MCF 10A (cell line): ENCODE measurements around the gene SRCIN1. TPM values are rescaled to one million over a fixed set of nuclear protein-coding genes. Genes with fewer than 3 reads are reported as not detected.
"Not testable (repeated sequence)": the region's sequence is repeated elsewhere in the genome, so short reads cannot be mapped to it uniquely, and the experiment has no call there.

Experiments used
- BruUV-seq: library from RNA; stranded (reverse); fragments of 400-500 nt; replicated peaks from 2 replicates; lab custom pipeline; 2021; lab: Mats Ljungman, UMichigan
- CTCF ChIA-PET: fragments of 300-600 bp; sonication (Branson Sonifier 250); formaldehyde crosslinking; extraction: SDS; loops from one replicate; lab custom pipeline; 2021; ENCODE audit warnings: antibody characterized with exemption, inconsistent platforms; lab: Yijun Ruan, JAX
- POLR2A ChIA-PET: fragments of 300-600, 350-650 bp; sonication (Branson Sonifier 250); formaldehyde crosslinking; extraction: SDS; loops from one replicate; lab custom pipeline; 2020; ENCODE audit warnings: antibody characterized with exemption, inconsistent platforms; lab: Yijun Ruan, JAX
- DNase-seq: peaks from one replicate; pipeline ENCODE4 v3.0.0-alpha.2; 2018; ENCODE audit not compliant: unreplicated experiment
- H3K27ac Mint-ChIP-seq: one replicate; pipeline ENCODE4 v1.8.0; 2022; ENCODE audit warnings: mild to moderate bottlenecking, low read depth, mixed read lengths; ENCODE audit not compliant: unreplicated experiment
- H3K27me3 Mint-ChIP-seq: one replicate; pipeline ENCODE4 v1.8.0; 2022; ENCODE audit warnings: mixed read lengths; ENCODE audit not compliant: insufficient read depth, unreplicated experiment
- H3K36me3 Mint-ChIP-seq: one replicate; pipeline ENCODE4 v1.8.0; 2022; ENCODE audit warnings: mild to moderate bottlenecking, moderate library complexity, mixed read lengths; ENCODE audit not compliant: insufficient read depth, unreplicated experiment
- H3K4me1 Mint-ChIP-seq: one replicate; pipeline ENCODE4 v1.8.0; 2022; ENCODE audit warnings: mixed read lengths; ENCODE audit not compliant: insufficient read depth, unreplicated experiment
- H3K4me3 Mint-ChIP-seq: one replicate; pipeline ENCODE4 v1.8.0; 2022; ENCODE audit warnings: mild to moderate bottlenecking, moderate library complexity, mixed read lengths; ENCODE audit not compliant: unreplicated experiment
- H3K9me3 Mint-ChIP-seq: one replicate; pipeline ENCODE4 v1.8.0; 2022; ENCODE audit warnings: mixed read lengths; ENCODE audit not compliant: unreplicated experiment
- intact Hi-C: fragments of 100-400 bp; cut with micrococcal nuclease; formaldehyde crosslinking; loops from 2 replicates; pipeline ENCODE4 v1.14.1; 2022
- total RNA-seq: library from RNA; stranded (reverse); gene quantifications from 2 replicates; pipeline ENCODE4 v1.2.3, GENCODE V29; 2022
- TF ChIP-seq, protein P1 (sequence below): fragments of 200-600 bp; IDR thresholded peaks from one replicate; pipeline ENCODE4 v1.8.0; 2022; ENCODE audit warnings: antibody characterized with exemption, mild to moderate bottlenecking; ENCODE audit not compliant: unreplicated experiment

Gene SRCIN1
- total RNA-seq, 1 experiment from 2014 or later: 5.7 TPM

DNA sequence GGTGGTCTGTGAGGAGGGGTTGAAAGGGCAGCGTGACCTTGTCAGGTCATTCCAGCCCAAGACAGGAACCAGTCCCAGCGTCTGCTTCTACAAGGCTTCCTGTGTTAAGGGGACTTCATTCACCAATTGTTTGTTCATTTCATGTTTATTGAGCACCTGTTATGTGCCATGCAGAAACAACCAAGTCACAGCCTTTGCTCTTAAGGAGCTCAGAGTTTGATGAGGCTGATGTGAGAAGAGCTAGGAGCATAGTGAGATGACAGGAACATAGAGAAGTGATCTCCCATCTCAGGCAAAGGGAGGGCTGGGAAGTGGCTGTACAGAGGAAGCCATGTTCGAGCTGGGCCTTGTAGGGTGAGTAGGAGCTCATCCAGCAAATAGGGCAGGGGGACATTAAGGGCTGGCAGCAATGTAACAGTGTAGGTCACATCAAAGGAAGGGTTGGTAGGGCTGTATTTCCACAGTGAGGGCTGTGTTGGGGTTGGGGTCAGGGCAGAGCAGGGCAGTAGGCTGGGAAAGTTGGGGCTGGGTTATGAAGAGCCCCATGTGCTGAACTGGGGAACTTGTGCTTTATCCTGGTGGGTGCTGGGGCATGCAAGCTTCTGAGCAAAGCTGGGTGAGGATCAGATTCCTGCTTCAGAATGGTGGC lies 97.7 kb downstream of the SRCIN1 start:
- no peak for DNase-seq
- Mint-ChIP-seq H3K27ac (no peak overlapping the region), H3K36me3 (peaks cover 7% of the 10 kb centered on the region), H3K9me3 (no peaks in the 10 kb centered on the region), H3K4me1 (peaks cover 7% of the 10 kb centered on the region), H3K4me3 (no peak overlapping the region), H3K27me3 (peaks cover 9% of the 10 kb centered on the region)
- intact Hi-C loops: no loop called here
- ChIA-PET POLR2A (interaction anchor here (0.6 kb wide), 1 partner anchor 304 kb away, joined by 4 read pairs; no protein-coding TSS in a partner anchor), CTCF (interaction anchor here (0.5 to 0.6 kb wide), 2 partner anchors 69 to 223 kb away, joined by 3 read pairs; no protein-coding TSS in a partner anchor)
- no TSS peak for BruUV-seq
- TF ChIP-seq, protein P1, sequence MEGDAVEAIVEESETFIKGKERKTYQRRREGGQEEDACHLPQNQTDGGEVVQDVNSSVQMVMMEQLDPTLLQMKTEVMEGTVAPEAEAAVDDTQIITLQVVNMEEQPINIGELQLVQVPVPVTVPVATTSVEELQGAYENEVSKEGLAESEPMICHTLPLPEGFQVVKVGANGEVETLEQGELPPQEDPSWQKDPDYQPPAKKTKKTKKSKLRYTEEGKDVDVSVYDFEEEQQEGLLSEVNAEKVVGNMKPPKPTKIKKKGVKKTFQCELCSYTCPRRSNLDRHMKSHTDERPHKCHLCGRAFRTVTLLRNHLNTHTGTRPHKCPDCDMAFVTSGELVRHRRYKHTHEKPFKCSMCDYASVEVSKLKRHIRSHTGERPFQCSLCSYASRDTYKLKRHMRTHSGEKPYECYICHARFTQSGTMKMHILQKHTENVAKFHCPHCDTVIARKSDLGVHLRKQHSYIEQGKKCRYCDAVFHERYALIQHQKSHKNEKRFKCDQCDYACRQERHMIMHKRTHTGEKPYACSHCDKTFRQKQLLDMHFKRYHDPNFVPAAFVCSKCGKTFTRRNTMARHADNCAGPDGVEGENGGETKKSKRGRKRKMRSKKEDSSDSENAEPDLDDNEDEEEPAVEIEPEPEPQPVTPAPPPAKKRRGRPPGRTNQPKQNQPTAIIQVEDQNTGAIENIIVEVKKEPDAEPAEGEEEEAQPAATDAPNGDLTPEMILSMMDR: no peak

DNA sequence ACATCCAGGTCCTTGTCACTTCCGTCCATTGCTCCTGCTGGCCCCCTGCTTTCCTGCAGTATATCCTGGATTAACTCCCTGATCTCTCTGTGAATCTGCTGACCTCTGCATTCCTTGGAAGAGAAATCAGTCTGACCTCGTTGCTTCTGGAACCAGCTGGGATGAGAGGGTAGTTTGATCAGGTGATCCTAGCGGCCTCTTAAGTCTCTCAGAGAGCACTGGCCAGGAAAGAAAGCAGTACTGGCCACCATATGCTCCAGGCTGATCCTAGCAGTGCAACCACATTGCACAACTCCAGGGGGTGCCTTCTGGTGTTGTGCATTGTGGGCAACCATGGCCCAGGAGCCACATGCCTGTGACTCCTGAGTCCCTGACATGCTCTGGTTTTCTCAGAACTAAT lies 98.3 kb downstream of the SRCIN1 start:
- no TSS peak for BruUV-seq
- ChIA-PET CTCF (no interaction called here), POLR2A (no interaction called here)
- intact Hi-C loops: no loop called here
- no peak for DNase-seq
- Mint-ChIP-seq H3K4me1 (peaks cover 7% of the 10 kb centered on the region), H3K4me3 (no peak overlapping the region), H3K36me3 (peaks cover 13% of the 10 kb centered on the region), H3K27ac (no peak overlapping the region), H3K9me3 (no peaks in the 10 kb centered on the region), H3K27me3 (peaks cover 9% of the 10 kb centered on the region)
- TF ChIP-seq, protein P1: no peak

DNA sequence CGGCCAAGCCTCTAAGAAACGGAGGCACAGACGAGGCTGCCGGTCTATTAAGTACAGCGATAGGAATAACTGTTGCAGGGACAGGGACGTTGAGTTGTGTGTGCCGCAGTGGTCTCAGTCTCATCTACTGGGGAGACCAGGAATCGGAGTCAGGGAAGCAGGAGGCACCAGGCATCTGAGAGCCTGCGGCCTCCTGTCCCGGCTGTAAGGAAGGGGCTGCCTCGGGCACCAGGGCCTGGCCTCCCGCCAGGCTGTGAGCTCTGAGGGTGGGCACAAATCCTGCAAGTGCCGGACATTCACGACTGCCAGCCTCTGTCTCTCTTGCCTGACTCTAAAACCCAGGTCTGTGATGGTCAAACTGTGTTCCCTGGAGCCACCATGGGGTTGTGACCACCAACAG lies 101.5 kb downstream of the SRCIN1 start:
- CTCF ChIA-PET: interaction anchor here (0.6 to 0.7 kb wide), 2 partner anchors 10 to 1450 kb away, joined by 3 to 6 read pairs; no protein-coding TSS in a partner anchor
- no peak for DNase-seq
- no TSS peak for BruUV-seq
- Mint-ChIP-seq H3K9me3 (no peaks in the 10 kb centered on the region), H3K4me1 (no peaks in the 10 kb centered on the region), H3K27ac (no peak overlapping the region), H3K36me3 (peaks cover 12% of the 10 kb centered on the region), H3K4me3 (no peak overlapping the region), H3K27me3 (peaks cover 2% of the 10 kb centered on the region)
- intact Hi-C loops: no loop called here
- TF ChIP-seq, protein P1: no peak
- POLR2A ChIA-PET: no interaction called here

DNA sequence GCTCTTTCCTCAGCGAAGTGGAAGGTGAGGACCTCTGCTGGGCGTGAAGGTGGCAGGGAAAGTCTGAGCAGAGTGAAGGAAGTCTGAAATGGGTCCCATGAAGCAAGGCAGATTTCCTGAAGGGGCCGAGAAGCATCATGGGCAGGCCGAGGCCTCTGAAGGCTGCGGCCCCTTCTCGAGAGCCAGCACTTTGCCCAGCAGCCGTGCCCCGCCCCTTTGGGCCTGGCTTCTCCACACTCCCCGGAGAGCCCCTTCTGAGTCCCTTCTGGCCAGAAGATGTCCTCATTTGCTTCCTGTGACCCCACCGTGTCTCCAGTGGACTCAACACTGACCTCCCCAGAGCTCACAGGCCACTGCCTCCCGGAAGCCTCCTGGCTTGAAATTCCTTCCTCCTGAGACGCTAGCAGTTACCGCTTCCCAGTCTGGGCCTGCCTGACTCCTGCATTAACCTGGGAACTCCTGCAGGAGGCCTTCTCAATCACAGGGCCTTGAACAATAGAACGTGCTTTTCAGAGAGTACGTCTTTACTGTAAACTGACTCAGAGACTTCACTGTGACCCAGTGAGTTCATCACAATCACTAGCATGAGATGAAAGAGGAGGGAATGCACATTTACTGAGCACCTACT lies 102.4 kb downstream of the SRCIN1 start:
- CTCF ChIA-PET: interaction anchor here (0.7 kb wide), 1 partner anchor 21 kb away, joined by 3 read pairs; no protein-coding TSS in a partner anchor
- H3K36me3 Mint-ChIP-seq: peaks cover 11% of the 10 kb centered on the region
- DNase-seq, H3K4me1 Mint-ChIP-seq, H3K27me3 Mint-ChIP-seq, H3K9me3 Mint-ChIP-seq, BruUV-seq, intact Hi-C loops, H3K4me3 Mint-ChIP-seq, H3K27ac Mint-ChIP-seq, POLR2A ChIA-PET: not testable (repeated sequence)

DNA sequence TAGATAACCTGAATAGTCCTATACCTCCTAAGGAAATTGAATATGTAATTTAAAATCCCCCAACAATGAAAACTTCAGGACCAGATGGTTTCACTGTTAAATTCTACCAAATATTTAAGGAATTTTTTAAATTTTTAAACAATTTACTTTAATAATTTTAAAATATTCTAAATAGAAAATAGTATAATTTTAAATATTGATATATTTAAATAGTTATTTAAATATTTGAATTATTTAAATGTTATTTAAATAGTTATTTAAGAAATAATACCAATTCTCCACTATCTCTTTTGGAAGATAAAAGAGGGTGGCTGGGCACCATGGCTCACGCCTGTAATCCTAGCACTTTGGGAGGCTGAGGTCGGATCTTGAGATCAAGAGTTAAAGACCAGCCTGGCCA lies 104.0 kb downstream of the SRCIN1 start:
- BruUV-seq, H3K9me3 Mint-ChIP-seq, DNase-seq, POLR2A ChIA-PET, H3K27ac Mint-ChIP-seq, H3K4me3 Mint-ChIP-seq, H3K4me1 Mint-ChIP-seq, intact Hi-C loops, H3K27me3 Mint-ChIP-seq: not testable (repeated sequence)
- peaks cover 19% of the 10 kb centered on the region for H3K36me3 Mint-ChIP-seq
- CTCF ChIA-PET: interaction anchor here (0.7 kb wide), 1 partner anchor 78 kb away, joined by 3 read pairs; no protein-coding TSS in a partner anchor

DNA sequence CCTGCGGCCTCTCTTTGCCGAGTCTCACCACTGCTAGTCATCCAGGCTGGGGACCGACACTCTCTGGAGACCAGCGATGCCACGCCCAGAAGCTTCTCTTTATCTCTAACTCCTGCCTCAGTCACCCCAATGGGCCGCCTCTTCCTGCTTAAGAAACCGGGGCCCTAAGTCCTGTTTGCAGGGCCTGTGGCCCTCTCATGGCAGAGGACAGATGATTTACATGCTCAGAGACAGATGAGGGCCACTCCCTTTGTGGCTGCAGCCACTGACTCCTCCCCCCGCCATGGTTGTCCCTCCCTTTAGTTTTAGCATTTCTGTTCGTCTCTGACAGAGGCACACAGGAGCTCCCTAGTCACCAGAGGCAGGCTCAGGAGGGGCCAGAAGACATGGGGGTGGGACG lies 106.5 kb downstream of the SRCIN1 start:
- peaks cover 19% of the 10 kb centered on the region for H3K36me3 Mint-ChIP-seq
- CTCF ChIA-PET, DNase-seq, H3K4me1 Mint-ChIP-seq, H3K27ac Mint-ChIP-seq, intact Hi-C loops, BruUV-seq, H3K9me3 Mint-ChIP-seq, H3K27me3 Mint-ChIP-seq, POLR2A ChIA-PET, H3K4me3 Mint-ChIP-seq: not testable (repeated sequence)
